ENCODE results near the gene ERG28. TPM values are rescaled to one million over a fixed set of nuclear protein-coding genes. Genes with fewer than 3 reads are reported as not detected.

The ERG28 gene
- total and polyA plus RNA-seq, 2 donors: 6.7 to 14.4 TPM

- no peak for DNase-seq (ENCODE audit: extremely low spot score)
- no peak overlapping the region for H3K27ac ChIP-seq (ENCODE audit: low read depth)
- no peaks in the 10 kb centered on the region for H3K4me1 ChIP-seq (ENCODE audit: insufficient read depth)
- 60% methylated on average over 3 of the region's 3 CpGs for WGBS
- no peaks in the 10 kb centered on the region for H3K36me3 ChIP-seq (ENCODE audit: insufficient read depth)
- H3K4me3 ChIP-seq (ENCODE audit: low read depth, low read length): no peak overlapping the region
Observed at GRCh38 chr14:75626863-75627262, 33.8 kb downstream of the ERG28 start.

GRCh38 chr14:75626396-75626795 lies 34.3 kb downstream of the ERG28 start:
- no peak for DNase-seq (ENCODE audit: extremely low spot score)
- H3K4me3 ChIP-seq (ENCODE audit: low read depth, low read length): no peak overlapping the region
- H3K27ac ChIP-seq (ENCODE audit: low read depth): no peak overlapping the region
- no peaks in the 10 kb centered on the region for H3K4me1 ChIP-seq (ENCODE audit: insufficient read depth)
- WGBS: 94% methylated on average over 3 of the region's 3 CpGs
- H3K36me3 ChIP-seq (ENCODE audit: insufficient read depth): no peaks in the 10 kb centered on the region

- H3K36me3 ChIP-seq (ENCODE audit: insufficient read depth): no peaks in the 10 kb centered on the region
- no peak for DNase-seq (ENCODE audit: extremely low spot score)
- WGBS: 96% methylated on average over 3 of the region's 3 CpGs
Observed at GRCh38 chr14:75625034-75625433, 35.6 kb downstream of the ERG28 start.

GRCh38 chr14:75619548-75619947 lies 41.1 kb downstream of the ERG28 start:
- 87% methylated on average over 1 of the region's 1 CpG for WGBS
- Histone ChIP-seq H3K4me1 (ENCODE audit: insufficient read depth) (no peaks in the 10 kb centered on the region), H3K27ac (ENCODE audit: low read depth) (no peak overlapping the region), H3K4me3 (ENCODE audit: low read depth, low read length) (no peak overlapping the region), H3K36me3 (ENCODE audit: insufficient read depth) (no peaks in the 10 kb centered on the region)
- no peak for DNase-seq (ENCODE audit: extremely low spot score)

More at GRCh38 chr14:75625034-75625433, 35.6 kb downstream of the ERG28 start:
- no peak overlapping the region for H3K27ac ChIP-seq (ENCODE audit: low read depth)
- H3K4me1 ChIP-seq (ENCODE audit: insufficient read depth): no peaks in the 10 kb centered on the region
- H3K4me3 ChIP-seq (ENCODE audit: low read depth, low read length): no peak overlapping the region

GRCh38 chr14:75615200-75615599 lies 45.5 kb downstream of the ERG28 start:
- no peaks in the 10 kb centered on the region for H3K36me3 ChIP-seq (ENCODE audit: insufficient read depth)
- no peak for DNase-seq (ENCODE audit: extremely low spot score)
- 76% methylated on average over 4 of the region's 4 CpGs for WGBS
- H3K4me3 ChIP-seq (ENCODE audit: low read depth, low read length): no peak overlapping the region
- no peak overlapping the region for H3K27ac ChIP-seq (ENCODE audit: low read depth)
- H3K4me1 ChIP-seq (ENCODE audit: insufficient read depth): no peaks in the 10 kb centered on the region

- H3K4me3 ChIP-seq (ENCODE audit: low read depth, low read length): no peak overlapping the region
- H3K4me1 ChIP-seq (ENCODE audit: insufficient read depth): no peaks in the 10 kb centered on the region
- H3K36me3 ChIP-seq (ENCODE audit: insufficient read depth): no peaks in the 10 kb centered on the region
- WGBS: 61% methylated on average over 4 of the region's 4 CpGs
- no peak overlapping the region for H3K27ac ChIP-seq (ENCODE audit: low read depth)
- DNase-seq (ENCODE audit: extremely low spot score): no peak
Observed at GRCh38 chr14:75614179-75614578, 46.5 kb downstream of the ERG28 start.

GRCh38 chr14:75612157-75612556 lies 48.5 kb downstream of the ERG28 start:
- Histone ChIP-seq H3K4me1 (ENCODE audit: insufficient read depth) (no peaks in the 10 kb centered on the region), H3K36me3 (ENCODE audit: insufficient read depth) (no peaks in the 10 kb centered on the region), H3K4me3 (ENCODE audit: low read depth, low read length) (no peak overlapping the region), H3K27ac (ENCODE audit: low read depth) (no peak overlapping the region)
- WGBS: 53% methylated on average over 4 of the region's 4 CpGs
- DNase-seq (ENCODE audit: extremely low spot score): no peak

- 74% methylated on average over 4 of the region's 4 CpGs for WGBS
- Histone ChIP-seq H3K36me3 (ENCODE audit: insufficient read depth) (no peaks in the 10 kb centered on the region), H3K27ac (ENCODE audit: low read depth) (no peak overlapping the region), H3K4me3 (ENCODE audit: low read depth, low read length) (no peak overlapping the region), H3K4me1 (ENCODE audit: insufficient read depth) (no peaks in the 10 kb centered on the region)
- DNase-seq (ENCODE audit: extremely low spot score): no peak
Observed at GRCh38 chr14:75610834-75611233, 49.8 kb downstream of the ERG28 start.

- Histone ChIP-seq H3K36me3 (ENCODE audit: insufficient read depth) (no peaks in the 10 kb centered on the region), H3K27ac (ENCODE audit: low read depth) (no peak overlapping the region), H3K4me1 (ENCODE audit: insufficient read depth) (no peaks in the 10 kb centered on the region), H3K4me3 (ENCODE audit: low read depth, low read length) (no peak overlapping the region)
- WGBS: 61% methylated on average over 9 of the region's 9 CpGs
- no peak for DNase-seq (ENCODE audit: extremely low spot score)
Observed at GRCh38 chr14:75609606-75610475, 50.8 kb downstream of the ERG28 start.

GRCh38 chr14:75609116-75609515 lies 51.6 kb downstream of the ERG28 start:
- DNase-seq (ENCODE audit: extremely low spot score): no peak
- whole genome bisulfite sequencing: 78% methylated on average over 4 of the region's 4 CpGs
- Histone ChIP-seq H3K27ac (ENCODE audit: low read depth) (no peak overlapping the region), H3K4me1 (ENCODE audit: insufficient read depth) (no peaks in the 10 kb centered on the region), H3K36me3 (ENCODE audit: insufficient read depth) (no peaks in the 10 kb centered on the region), H3K4me3 (ENCODE audit: low read depth, low read length) (no peak overlapping the region)

- no peak overlapping the region for H3K4me3 ChIP-seq (ENCODE audit: low read depth, low read length)
- H3K36me3 ChIP-seq (ENCODE audit: insufficient read depth): no peaks in the 10 kb centered on the region
- no peaks in the 10 kb centered on the region for H3K4me1 ChIP-seq (ENCODE audit: insufficient read depth)
- no peak overlapping the region for H3K27ac ChIP-seq (ENCODE audit: low read depth)
- 91% methylated on average over 12 of the region's 12 CpGs for WGBS
- DNase-seq (ENCODE audit: extremely low spot score): no peak
Observed at GRCh38 chr14:75607842-75608640, 52.6 kb downstream of the ERG28 start.

- no peaks in the 10 kb centered on the region for H3K36me3 ChIP-seq (ENCODE audit: insufficient read depth)
- no peaks in the 10 kb centered on the region for H3K4me1 ChIP-seq (ENCODE audit: insufficient read depth)
- 66% methylated on average over 1 of the region's 1 CpG for WGBS
- no peak for DNase-seq (ENCODE audit: extremely low spot score)
- no peak overlapping the region for H3K27ac ChIP-seq (ENCODE audit: low read depth)
- no peak overlapping the region for H3K4me3 ChIP-seq (ENCODE audit: low read depth, low read length)
Observed at GRCh38 chr14:75607044-75607443, 53.6 kb downstream of the ERG28 start.

GRCh38 chr14:75605916-75606315 lies 54.8 kb downstream of the ERG28 start:
- DNase-seq (ENCODE audit: extremely low spot score): no peak
- Histone ChIP-seq H3K4me3 (ENCODE audit: low read depth, low read length) (no peak overlapping the region), H3K36me3 (ENCODE audit: insufficient read depth) (no peaks in the 10 kb centered on the region), H3K4me1 (ENCODE audit: insufficient read depth) (no peaks in the 10 kb centered on the region), H3K27ac (ENCODE audit: low read depth) (no peak overlapping the region)
- WGBS: 79% methylated on average over 10 of the region's 10 CpGs
